ENCODE measurements around the gene PRDX5.

PRDX5 gene

GRCh38 chr11:64356498-64357411 lies 38.8 kb downstream of the PRDX5 start:
- peak overlapping the region; percentile 98 for H3K27ac ChIP-seq
- CTCF ChIA-PET: interaction anchor here (0.6 to 4.9 kb wide), 5 partner anchors 25 to 790 kb away, joined by 3 to 34 read pairs (median 3); partner anchors contain the start of gene TRMT112
- TF ChIP-seq CTCF (conservative IDR thresholded peaks at IDR 0.05; ENCODE audit: low read depth): peak; percentile 36
- POLR2A ChIA-PET (ENCODE audit: low non-redundant PET): interaction anchor here (3.2 kb wide), 1 partner anchor 40 kb away, joined by 19 read pairs; the partner anchor contains the start of genes PRDX5 and TRMT112
- no peak for DNase-seq (ENCODE audit: low spot score)

- CTCF ChIA-PET: interaction anchor here (0.6 to 1.0 kb wide), 2 partner anchors 39 to 40 kb away, joined by 3 read pairs; partner anchors contain the start of gene TRMT112
- no peak for DNase-seq (ENCODE audit: low spot score)
- POLR2A ChIA-PET (ENCODE audit: low non-redundant PET): interaction anchor here (0.8 to 3.2 kb wide), 2 partner anchors 40 to 48 kb away, joined by 3 to 19 read pairs; partner anchors contain the start of genes PRDX5 and TRMT112
- no peak for TF ChIP-seq CTCF (conservative IDR thresholded peaks at IDR 0.05; ENCODE audit: low read depth)
- peak overlapping the region; percentile 98 for H3K27ac ChIP-seq
Measured at GRCh38 chr11:64357446-64357845, 39.5 kb downstream of the PRDX5 start.

GRCh38 chr11:64357904-64358535 lies 40.1 kb downstream of the PRDX5 start:
- peak overlapping the region; percentile 98 for H3K27ac ChIP-seq
- ChIA-PET CTCF (interaction anchor here (0.7 to 1.0 kb wide), 2 partner anchors 15 to 40 kb away, joined by 3 to 7 read pairs; no protein-coding TSS in a partner anchor), POLR2A (ENCODE audit: low non-redundant PET) (interaction anchor here (0.6 to 3.2 kb wide), 3 partner anchors 41 to 48 kb away, joined by 3 to 19 read pairs (median 4); partner anchors contain the start of genes PRDX5 and TRMT112)
- peak; percentile 93 for DNase-seq (ENCODE audit: low spot score)
- no peak for TF ChIP-seq CTCF (conservative IDR thresholded peaks at IDR 0.05; ENCODE audit: low read depth)

- CTCF ChIA-PET: interaction anchor here (0.7 kb wide), 1 partner anchor 16 kb away, joined by 7 read pairs; no protein-coding TSS in a partner anchor
- POLR2A ChIA-PET (ENCODE audit: low non-redundant PET): interaction anchor here (0.6 to 3.2 kb wide), 2 partner anchors 41 to 49 kb away, joined by 4 to 19 read pairs; partner anchors contain the start of genes PRDX5 and TRMT112
- DNase-seq (ENCODE audit: low spot score): no peak
- TF ChIP-seq CTCF (conservative IDR thresholded peaks at IDR 0.05; ENCODE audit: low read depth): no peak
- peak overlapping the region; percentile 98 for H3K27ac ChIP-seq
Measured at GRCh38 chr11:64358536-64358906, 40.6 kb downstream of the PRDX5 start.

DNA sequence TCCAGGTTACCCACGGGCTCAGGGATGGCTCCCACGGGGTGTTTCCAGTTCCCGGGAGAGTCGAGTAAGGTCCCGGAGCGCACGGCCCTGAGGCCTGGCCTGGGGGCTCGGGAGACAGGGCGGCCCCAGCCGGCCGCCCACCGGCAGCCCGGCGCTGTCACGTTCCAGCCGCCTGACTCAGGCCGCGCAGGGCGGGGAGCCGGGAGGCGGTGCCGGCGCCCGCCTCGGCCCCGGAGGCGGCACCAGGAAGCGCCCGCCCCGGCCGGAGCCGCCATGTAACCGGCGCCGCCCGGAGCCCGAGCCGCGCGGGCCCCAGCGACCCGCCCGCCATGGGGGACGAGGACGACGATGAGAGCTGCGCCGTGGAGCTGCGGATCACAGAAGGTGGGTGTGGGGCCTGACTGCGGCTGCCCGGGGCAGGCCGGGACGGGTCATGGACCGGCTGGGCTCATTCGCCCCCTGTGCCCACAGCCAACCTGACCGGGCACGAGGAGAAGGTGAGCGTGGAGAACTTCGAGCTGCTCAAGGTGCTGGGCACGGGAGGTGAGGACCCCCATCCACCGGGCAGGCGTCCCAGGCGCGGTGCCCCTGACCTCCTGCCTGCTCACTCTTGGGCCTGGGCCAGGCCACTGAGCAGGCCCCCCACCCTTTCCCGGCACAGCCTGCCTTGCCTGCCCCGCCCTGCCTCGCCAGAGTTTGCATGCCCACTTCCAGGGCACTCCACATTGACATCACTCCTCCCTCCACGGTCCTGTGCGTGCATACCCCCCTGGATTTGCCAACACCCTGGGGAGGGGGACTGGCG lies 41.2 kb downstream of the PRDX5 start, which contains the start of gene RPS6KA4:
Gene RPS6KA4 (plus strand): TSS at position 256 of the 805 bp plus-strand sequence. CDS start 74 bp downstream, at position 330.
- TF ChIP-seq CTCF (conservative IDR thresholded peaks at IDR 0.05; ENCODE audit: low read depth): no peak
- CTCF ChIA-PET: interaction anchor here (0.6 to 0.8 kb wide), 3 partner anchors 43 to 751 kb away, joined by 3 to 6 read pairs (median 4); no protein-coding TSS in a partner anchor
- peak within 1 kb of the TSS; percentile 98 for H3K27ac ChIP-seq
- POLR2A ChIA-PET (ENCODE audit: low non-redundant PET): interaction anchor here (0.7 to 3.2 kb wide), 2 partner anchors 31 to 42 kb away, joined by 3 to 19 read pairs; partner anchors contain the start of genes PRDX5 and TRMT112
- DNase-seq (ENCODE audit: low spot score): peak; percentile 82

Data from RWPE1 (cell line).